ENCODE measurements around the gene ST3GAL4.

DNA sequence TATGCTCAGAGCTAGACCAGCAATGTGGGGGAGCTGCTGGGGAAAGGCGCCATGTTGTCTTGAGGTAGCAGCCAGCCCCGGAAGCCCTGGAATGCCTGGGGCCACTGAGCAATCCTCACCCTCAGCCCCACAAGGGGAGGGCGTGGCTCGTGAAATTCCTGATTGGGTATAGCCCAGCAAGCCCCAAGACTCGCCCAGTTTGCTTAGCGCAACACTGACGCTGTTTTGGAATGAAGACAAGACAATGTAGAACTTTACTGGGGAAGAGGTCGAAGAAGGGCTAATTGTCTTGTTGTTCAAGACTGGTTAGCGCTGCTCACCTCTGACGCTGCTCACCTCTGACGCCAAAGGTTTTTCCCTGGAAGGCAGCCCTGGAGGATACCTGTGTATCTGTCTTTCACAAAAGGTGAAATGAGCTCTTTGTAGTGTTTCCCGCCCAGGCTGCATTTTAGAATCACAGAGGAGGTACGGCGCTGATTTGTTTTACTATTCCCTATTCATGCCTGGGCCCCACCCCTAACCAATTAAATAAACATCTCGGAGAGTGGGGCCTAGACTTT lies 47.6 kb downstream of the ST3GAL4 start:
- TF ChIP-seq, protein P1, sequence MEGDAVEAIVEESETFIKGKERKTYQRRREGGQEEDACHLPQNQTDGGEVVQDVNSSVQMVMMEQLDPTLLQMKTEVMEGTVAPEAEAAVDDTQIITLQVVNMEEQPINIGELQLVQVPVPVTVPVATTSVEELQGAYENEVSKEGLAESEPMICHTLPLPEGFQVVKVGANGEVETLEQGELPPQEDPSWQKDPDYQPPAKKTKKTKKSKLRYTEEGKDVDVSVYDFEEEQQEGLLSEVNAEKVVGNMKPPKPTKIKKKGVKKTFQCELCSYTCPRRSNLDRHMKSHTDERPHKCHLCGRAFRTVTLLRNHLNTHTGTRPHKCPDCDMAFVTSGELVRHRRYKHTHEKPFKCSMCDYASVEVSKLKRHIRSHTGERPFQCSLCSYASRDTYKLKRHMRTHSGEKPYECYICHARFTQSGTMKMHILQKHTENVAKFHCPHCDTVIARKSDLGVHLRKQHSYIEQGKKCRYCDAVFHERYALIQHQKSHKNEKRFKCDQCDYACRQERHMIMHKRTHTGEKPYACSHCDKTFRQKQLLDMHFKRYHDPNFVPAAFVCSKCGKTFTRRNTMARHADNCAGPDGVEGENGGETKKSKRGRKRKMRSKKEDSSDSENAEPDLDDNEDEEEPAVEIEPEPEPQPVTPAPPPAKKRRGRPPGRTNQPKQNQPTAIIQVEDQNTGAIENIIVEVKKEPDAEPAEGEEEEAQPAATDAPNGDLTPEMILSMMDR (IDR thresholded peaks at IDR 0.05 in 2 of 3, conservative IDR thresholded peaks at IDR 0.05 in 1 of 3; ENCODE audit: insufficient read depth in 2 of 3, low read depth in 1 of 3, low read length in 3 of 3), result no peak
- TF ChIP-seq BRD9 (IDR thresholded peaks at IDR 0.05; ENCODE audit: low read depth, partially characterized antibody), result no peak
- no peak for TF ChIP-seq TBP (optimal IDR thresholded peaks at IDR 0.05; ENCODE audit: low read depth, low read length)
- TF ChIP-seq NR1H2 (CRISPR knock-in tag; IDR thresholded peaks at IDR 0.05), result no peak

Data from K562 (cell line).